AG10803 (cell line): ENCODE measurements around the gene LHFPL3.

Source experiments
- DNase-seq: peaks from one replicate; pipeline ENCODE4 v3.0.0; 2010; ENCODE audit warnings: low read depth
- H3K4me3 ChIP-seq: 2 replicates; pipeline ENCODE4 v1.5.1; 2011; ENCODE audit warnings: mild to moderate bottlenecking, low read length, control low read depth
- TF ChIP-seq, protein P1 (sequence below): conservative IDR thresholded peaks from 2 replicates; pipeline ENCODE4 v1.5.1; 2011; ENCODE audit warnings: mild to moderate bottlenecking, low read length, control low read depth, inconsistent platforms

LHFPL3 gene

DNA sequence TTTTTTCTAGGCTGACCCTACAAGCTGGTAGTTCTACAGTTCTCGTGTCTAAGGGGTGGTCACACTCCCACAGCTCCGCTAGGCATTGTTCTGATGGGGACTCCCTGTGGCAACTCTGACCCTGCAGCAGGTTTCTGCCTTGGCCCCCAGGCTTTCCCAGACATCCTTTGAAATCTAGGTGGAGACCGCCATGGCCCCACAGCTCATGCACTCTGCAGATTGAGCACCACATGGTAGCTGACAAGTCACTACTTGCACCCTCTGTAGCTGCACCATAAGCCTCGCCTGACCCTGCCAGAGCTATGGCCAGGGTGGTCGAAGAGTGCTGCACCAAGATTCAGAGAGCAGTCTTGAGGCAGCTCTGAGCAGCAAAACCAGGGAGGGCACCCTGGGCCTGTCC lies 275.6 kb downstream of the LHFPL3 start:
- H3K4me3 ChIP-seq = no peak overlapping the region
- TF ChIP-seq, protein P1, sequence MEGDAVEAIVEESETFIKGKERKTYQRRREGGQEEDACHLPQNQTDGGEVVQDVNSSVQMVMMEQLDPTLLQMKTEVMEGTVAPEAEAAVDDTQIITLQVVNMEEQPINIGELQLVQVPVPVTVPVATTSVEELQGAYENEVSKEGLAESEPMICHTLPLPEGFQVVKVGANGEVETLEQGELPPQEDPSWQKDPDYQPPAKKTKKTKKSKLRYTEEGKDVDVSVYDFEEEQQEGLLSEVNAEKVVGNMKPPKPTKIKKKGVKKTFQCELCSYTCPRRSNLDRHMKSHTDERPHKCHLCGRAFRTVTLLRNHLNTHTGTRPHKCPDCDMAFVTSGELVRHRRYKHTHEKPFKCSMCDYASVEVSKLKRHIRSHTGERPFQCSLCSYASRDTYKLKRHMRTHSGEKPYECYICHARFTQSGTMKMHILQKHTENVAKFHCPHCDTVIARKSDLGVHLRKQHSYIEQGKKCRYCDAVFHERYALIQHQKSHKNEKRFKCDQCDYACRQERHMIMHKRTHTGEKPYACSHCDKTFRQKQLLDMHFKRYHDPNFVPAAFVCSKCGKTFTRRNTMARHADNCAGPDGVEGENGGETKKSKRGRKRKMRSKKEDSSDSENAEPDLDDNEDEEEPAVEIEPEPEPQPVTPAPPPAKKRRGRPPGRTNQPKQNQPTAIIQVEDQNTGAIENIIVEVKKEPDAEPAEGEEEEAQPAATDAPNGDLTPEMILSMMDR = no peak
- DNase-seq = no peak

DNA sequence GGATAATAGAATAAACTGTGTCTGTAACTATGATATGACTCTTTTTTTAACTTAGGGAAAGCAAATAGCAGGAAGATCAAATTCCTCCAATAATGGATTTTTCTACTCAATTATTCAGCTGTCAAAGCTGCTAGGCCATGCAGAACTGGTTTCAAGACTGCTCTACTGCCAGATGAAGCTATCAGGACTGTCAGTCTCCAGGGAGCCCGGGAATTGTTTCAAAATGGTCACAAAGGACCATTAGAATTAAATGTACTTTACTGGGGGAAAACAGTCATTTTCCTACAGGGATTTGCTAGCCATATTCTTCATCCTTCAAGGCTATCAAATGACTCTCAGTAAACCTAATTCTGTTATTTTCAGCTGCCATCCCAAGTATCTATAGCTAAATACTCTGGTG lies 276.3 kb downstream of the LHFPL3 start:
- no peak for DNase-seq
- no peak overlapping the region for H3K4me3 ChIP-seq
- TF ChIP-seq, protein P1 = no peak

DNA sequence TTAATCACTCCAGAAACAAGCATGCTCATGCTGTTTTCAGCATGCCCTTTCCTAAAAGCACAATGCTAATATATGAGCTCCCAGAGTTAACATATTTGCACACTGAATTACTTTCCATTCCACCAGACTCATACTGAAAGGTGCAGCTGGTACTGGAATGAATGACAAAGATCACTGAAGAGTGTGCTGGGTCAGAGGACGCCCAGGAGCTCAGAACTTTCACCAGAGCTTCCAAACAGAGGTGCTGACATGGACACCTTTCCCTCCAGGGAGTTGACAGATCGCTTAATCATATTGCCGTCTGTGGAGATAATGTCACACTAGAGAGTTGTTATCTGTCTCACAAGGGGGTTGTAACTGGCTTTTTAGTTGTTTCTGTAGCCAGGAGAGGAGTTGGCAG lies 292.9 kb downstream of the LHFPL3 start:
- H3K4me3 ChIP-seq = no peak overlapping the region
- TF ChIP-seq, protein P1 = no peak
- DNase-seq = no peak

DNA sequence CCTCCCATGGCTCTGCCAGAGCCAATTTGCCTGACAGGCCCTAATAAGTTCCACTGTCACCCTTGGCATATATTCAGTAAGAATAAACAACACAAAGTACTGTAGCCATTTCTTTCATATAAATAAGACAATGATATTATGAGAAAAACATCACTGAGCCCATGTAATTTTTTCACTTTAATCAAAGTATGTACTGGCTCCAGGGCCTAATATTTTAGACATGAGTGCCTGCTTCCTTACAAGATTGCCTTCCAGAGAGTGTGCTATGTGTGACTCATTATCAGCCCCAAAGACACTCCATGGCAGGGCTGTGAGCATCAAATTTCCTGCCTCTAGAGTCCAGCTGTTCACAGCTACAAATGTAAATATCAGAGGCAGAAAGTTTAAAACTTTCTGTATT lies 297.6 kb downstream of the LHFPL3 start:
- TF ChIP-seq, protein P1 = no peak
- H3K4me3 ChIP-seq = no peak overlapping the region
- no peak for DNase-seq

DNA sequence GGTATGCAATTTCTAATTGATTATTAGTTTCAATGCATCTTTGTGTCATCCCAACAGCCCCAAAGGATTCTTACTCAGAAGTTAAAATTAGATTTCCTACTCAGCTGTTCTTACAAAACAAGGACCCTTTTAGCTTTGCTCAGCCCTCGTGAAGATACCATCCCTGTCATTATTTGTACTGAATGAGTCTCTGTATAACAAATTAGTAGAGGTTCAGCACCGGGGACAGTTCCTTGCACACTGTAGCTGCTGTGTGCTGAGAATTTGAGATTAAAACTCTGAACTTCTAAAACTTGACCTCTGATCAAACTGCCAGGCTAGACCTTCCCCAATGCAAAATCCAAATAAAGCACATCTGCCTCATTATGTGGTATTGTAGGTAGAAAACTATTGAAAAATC lies 299.1 kb downstream of the LHFPL3 start:
- TF ChIP-seq, protein P1 = no peak
- DNase-seq = peak; percentile 21

DNA sequence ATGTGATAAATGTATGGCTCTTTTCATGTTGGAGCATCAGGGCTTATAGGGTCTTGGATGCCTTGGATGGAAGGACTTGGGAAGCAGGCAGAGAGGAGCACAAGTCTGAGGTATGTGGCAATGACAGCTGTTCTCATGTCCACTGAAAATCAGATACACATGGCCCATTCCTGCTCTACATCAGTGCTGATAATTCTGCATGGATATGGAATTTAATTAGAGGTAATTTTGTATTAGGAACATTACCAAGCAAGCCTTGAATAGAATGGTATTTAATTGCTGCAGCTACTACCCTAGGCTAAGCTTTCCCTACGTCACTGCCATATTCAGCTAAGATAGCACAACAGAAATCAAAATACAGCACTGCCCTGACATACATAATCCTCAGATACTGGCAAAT lies 299.6 kb downstream of the LHFPL3 start:
- DNase-seq = no peak
- H3K4me3 ChIP-seq = no peak overlapping the region
- TF ChIP-seq, protein P1 = no peak

More for the DNA sequence above, 299.1 kb downstream of the LHFPL3 start:
- H3K4me3 ChIP-seq = no peak overlapping the region

DNA sequence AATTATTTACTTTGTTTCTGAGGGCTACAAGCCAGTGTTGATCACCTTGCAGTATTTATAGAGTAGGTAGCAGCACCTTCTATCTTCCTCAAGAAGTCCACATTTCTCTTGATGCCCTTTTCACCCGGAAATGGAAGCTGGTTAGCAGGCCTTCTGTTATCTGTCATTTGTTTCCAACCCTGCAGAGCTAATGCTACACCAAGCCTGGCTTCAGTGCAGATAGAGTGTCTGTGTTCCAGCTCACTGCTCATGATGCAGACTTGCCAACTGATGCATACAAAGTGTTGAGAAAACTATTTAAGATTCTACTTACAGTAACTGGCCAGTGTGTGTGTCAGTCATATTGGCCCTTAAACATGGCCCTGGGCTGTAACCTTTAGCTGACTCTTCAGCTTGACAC lies 301.0 kb downstream of the LHFPL3 start:
- TF ChIP-seq, protein P1 = no peak
- no peak overlapping the region for H3K4me3 ChIP-seq
- no peak for DNase-seq
